SKM-1 (cell line): ENCODE measurements around the gene CDC34.

Experiments
- DNase-seq: peaks from one replicate; lab custom pipeline; 2025; ENCODE audit not compliant: unreplicated experiment; lab: John Stamatoyannopoulos, UW

The CDC34 gene

GRCh38 chr19:588093-588740 lies 56.7 kb downstream of the CDC34 start:
- no peak for DNase-seq

GRCh38 chr19:588741-589692 lies 57.5 kb downstream of the CDC34 start:
- DNase-seq: no peak

DNA sequence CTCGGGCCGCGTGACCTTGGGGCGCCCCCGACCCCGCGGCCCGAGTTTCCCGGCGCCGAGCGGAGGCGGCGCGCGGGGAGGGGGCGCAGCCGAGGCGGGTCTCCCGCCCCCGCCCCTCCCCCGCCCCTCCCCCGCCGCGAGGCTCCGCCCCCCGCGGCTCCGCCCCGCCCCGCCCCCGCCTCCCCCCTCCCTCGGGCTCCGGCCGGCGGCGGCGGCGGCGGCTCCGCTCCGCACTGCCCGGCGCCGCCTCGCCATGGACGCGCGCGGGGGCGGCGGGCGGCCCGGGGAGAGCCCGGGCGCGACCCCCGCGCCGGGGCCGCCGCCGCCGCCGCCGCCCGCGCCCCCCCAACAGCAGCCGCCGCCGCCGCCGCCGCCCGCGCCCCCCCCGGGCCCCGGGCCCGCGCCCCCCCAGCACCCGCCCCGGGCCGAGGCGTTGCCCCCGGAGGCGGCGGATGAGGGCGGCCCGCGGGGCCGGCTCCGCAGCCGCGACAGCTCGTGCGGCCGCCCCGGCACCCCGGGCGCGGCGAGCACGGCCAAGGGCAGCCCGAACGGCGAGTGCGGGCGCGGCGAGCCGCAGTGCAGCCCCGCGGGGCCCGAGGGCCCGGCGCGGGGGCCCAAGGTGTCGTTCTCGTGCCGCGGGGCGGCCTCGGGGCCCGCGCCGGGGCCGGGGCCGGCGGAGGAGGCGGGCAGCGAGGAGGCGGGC lies 58.3 kb downstream of the CDC34 start, which contains the start of gene HCN2:
Gene HCN2 (plus strand): TSS at position 189 of the 703 bp plus-strand sequence. CDS start 65 bp downstream, at position 254.
- DNase-seq: no peak

GRCh38 chr19:590396-590745 lies 58.8 kb downstream of the CDC34 start:
- DNase-seq: no peak

GRCh38 chr19:590750-591098 lies 59.2 kb downstream of the CDC34 start:
- no peak for DNase-seq

DNA sequence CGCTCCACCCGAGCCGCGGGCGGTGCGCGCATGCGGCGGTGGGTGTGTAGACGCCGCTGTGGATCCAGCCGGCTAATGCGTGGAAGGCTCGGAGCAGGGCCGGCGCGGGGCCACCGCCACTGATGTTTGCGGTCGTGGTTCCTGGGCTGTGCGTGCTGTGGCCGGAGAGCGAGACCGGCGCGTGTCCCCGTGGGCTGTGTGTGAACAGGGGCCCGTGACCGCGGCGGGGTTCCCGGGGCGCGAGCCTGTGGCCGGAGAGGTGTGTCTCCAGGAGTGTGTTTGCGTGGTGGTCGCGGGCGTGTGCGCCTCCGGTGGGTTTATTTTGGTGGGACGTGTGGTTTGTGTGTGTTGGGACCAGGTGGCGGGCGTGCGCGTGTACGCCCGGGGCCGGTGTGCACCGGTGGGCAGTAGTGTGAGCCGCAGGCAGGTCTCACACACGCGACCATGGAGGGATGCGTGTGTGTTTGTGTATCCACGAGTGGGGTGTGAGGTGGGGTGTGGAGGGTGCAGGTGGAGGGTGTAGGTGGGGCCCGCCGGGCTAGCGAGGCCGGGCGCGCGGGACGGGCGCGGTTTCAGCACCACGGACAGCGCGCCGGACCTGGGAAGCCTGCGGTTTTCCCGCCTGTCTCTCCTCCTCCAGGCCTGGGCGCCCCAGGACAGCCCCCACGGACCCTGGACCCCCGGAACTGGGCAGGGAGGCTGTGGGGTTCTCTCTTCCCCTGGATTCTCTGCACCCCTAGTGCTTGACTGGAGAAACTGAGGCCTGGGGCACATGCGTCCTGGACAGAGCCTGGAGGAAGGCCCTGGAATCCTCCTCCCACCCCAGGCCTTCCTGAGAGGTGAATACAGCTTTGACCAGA lies 59.8 kb downstream of the CDC34 start:
- DNase-seq: no peak
